GM19035 (cell line): ENCODE measurements around the gene ERICH2.

ENCODE experiments used
- ATAC-seq: cut with Tn5 transposase; IDR thresholded peaks from one replicate; pipeline ENCODE4 v1.9.1; 2021; ENCODE audit not compliant: unreplicated experiment

Gene ERICH2

GRCh38 chr2:170836027-170836426, 65.8 kb downstream of the ERICH2 start:
- no peak for ATAC-seq

- no peak for ATAC-seq
Observed at GRCh38 chr2:170840717-170841210, 70.6 kb downstream of the ERICH2 start.

- no peak for ATAC-seq
Observed at GRCh38 chr2:170842785-170843184, 72.6 kb downstream of the ERICH2 start.

GRCh38 chr2:170843656-170844055, 73.5 kb downstream of the ERICH2 start:
- no peak for ATAC-seq

- no peak for ATAC-seq
Observed at GRCh38 chr2:170845343-170845742, 75.2 kb downstream of the ERICH2 start.

- no peak for ATAC-seq
Observed at GRCh38 chr2:170846314-170846713, 76.1 kb downstream of the ERICH2 start.

- ATAC-seq, result no peak
Observed at GRCh38 chr2:170847716-170848115, 77.5 kb downstream of the ERICH2 start.
